Measurements from ENCODE around the gene ENKUR.

ENKUR gene

GRCh38 chr10:24938525-24938924 is 77.4 kb downstream of the ENKUR start:
- DNase-seq, result no peak

- DNase-seq, result no peak
Observed at GRCh38 chr10:24938076-24938475, 77.9 kb downstream of the ENKUR start.

GRCh38 chr10:24935504-24936292 is 80.3 kb downstream of the ENKUR start:
- DNase-seq, result no peak

Data from GDM1 (cell line).